Measurements from ENCODE around the gene NAV1.

Gene NAV1

DNA sequence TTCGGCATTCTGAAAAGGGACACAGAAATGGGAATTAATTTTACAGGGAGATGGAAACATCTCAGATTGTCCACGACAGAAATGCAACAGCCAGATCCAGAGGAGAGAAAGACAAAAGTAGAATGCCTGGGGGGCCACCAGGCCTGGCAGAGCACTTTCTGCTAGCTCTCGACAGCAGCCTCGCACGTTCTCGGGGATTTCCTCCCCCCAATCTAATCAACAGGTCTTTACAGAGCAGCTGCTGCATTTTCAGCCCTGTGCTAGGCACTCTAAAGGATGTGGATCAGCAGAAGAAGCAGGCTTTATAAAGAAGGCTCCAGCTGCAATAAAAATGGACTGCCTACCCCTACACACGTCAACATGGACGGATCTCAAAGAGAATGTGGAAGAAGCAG, 42.6 kb upstream of the NAV1 start:
- Histone ChIP-seq H3K9ac (ENCODE audit: low read length) (no peak overlapping the region), H4K91ac (ENCODE audit: low read depth, low read length) (peak overlapping the region; percentile 29), H3K4me1 (ENCODE audit: control insufficient read depth in 1 of 2, insufficient read depth in 2 of 2, low read length in 2 of 2) (peaks cover 47 to 58% of the 10 kb centered on the region in 2 experiments), H3K18ac (ENCODE audit: low read length) (no peak overlapping the region), H2AK5ac (ENCODE audit: low read length) (no peak overlapping the region), H3K79me1 (ENCODE audit: low read length) (peaks cover 41% of the 10 kb centered on the region), H3K9me3 (ENCODE audit: insufficient read depth, low read depth, low read length) (peaks cover 9% of the 10 kb centered on the region), H2BK12ac (ENCODE audit: low read length) (no peak overlapping the region), H3K4me2 (ENCODE audit: low read length) (no peak overlapping the region), H2BK120ac (ENCODE audit: insufficient read depth, low read length, poor library complexity) (peak overlapping the region; percentile 28), H3K79me2 (ENCODE audit: control insufficient read depth, insufficient read depth, low read length, poor library complexity) (peaks cover 25% of the 10 kb centered on the region), H3K27ac (ENCODE audit: low read depth, low read length) (peak overlapping the region; percentile 25), H4K12ac (ENCODE audit: low read depth, low read length) (no peak overlapping the region), H3K4me3 (ENCODE audit: low read depth, low read length) (no peak overlapping the region), H3K14ac (ENCODE audit: low read length) (no peak overlapping the region), H4K8ac (ENCODE audit: low read depth, low read length) (no peak overlapping the region), H3K4ac (ENCODE audit: low read depth, low read length) (no peak overlapping the region), H3K27me3 (ENCODE audit: insufficient read depth, low read length) (no peaks in the 10 kb centered on the region), H2BK5ac (ENCODE audit: low read depth, low read length, poor library complexity) (peak overlapping the region; percentile 10), H3K36me3 (ENCODE audit: control insufficient read depth in 1 of 2, insufficient read depth in 2 of 2, low read length in 2 of 2) (peaks cover 54 to 67% of the 10 kb centered on the region in 2 experiments), H2AFZ (ENCODE audit: insufficient read depth, low read length, poor library complexity) (no peak overlapping the region), H3K23ac (ENCODE audit: low read length) (no peak overlapping the region)
- no peak for DNase-seq
- WGBS (ENCODE audit: extremely low coverage, insufficient coverage, insufficient read length), result no CpG with 5 or more reads among the region's 8 CpGs

DNA sequence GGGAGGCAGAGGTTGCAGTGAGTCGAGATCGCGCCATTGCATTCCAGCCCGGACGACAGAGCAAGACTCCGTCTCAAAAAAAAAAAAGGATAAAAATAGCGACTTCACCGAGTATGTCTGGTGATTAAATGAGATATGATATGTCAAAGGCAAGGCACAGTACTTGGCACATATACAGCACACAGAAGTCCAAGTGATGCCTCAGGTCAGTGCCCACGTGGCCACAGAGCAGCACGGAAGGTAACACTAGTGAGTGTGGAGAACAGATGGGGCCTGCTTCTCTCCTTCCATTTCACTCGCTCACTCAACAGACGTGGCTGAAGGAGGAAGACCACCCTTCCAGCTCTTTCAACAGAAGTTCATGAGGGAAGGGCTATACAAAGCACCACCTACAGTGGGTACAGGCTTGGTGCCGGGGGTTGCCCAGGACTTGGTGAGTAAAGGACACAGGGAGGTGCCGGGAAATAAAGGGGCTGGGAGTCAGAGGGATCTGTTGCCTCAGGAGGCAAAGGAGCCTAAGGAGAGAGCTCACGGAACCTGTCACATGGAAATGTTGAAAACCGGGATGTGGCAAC, 40.9 kb upstream of the NAV1 start:
- WGBS (ENCODE audit: extremely low coverage, insufficient coverage, insufficient read length), result no CpG with 5 or more reads among the region's 16 CpGs
- H3K79me2 ChIP-seq (ENCODE audit: control insufficient read depth, insufficient read depth, low read length, poor library complexity), result peaks cover 34% of the 10 kb centered on the region
- H3K4me1 ChIP-seq (ENCODE audit: control insufficient read depth in 1 of 2, insufficient read depth in 2 of 2, low read length in 2 of 2), result peaks cover 50 to 56% of the 10 kb centered on the region in 2 experiments
- H3K23ac ChIP-seq (ENCODE audit: low read length), result no peak overlapping the region
- H3K9ac ChIP-seq (ENCODE audit: low read length), result no peak overlapping the region
- peak overlapping the region; percentile 23 for H3K4ac ChIP-seq (ENCODE audit: low read depth, low read length)
- no peaks in the 10 kb centered on the region for H3K27me3 ChIP-seq (ENCODE audit: insufficient read depth, low read length)
- no peak overlapping the region for H2BK5ac ChIP-seq (ENCODE audit: low read depth, low read length, poor library complexity)
- peaks cover 46 to 58% of the 10 kb centered on the region in 2 experiments for H3K36me3 ChIP-seq (ENCODE audit: control insufficient read depth in 1 of 2, insufficient read depth in 2 of 2, low read length in 2 of 2)
- H3K18ac ChIP-seq (ENCODE audit: low read length), result no peak overlapping the region
- H4K12ac ChIP-seq (ENCODE audit: low read depth, low read length), result no peak overlapping the region
- H2AK5ac ChIP-seq (ENCODE audit: low read length), result peak overlapping the region; percentile 42
- H3K4me2 ChIP-seq (ENCODE audit: low read length), result no peak overlapping the region
- peak overlapping the region; percentile 29 for H2BK120ac ChIP-seq (ENCODE audit: insufficient read depth, low read length, poor library complexity)
- H4K91ac ChIP-seq (ENCODE audit: low read depth, low read length), result peak overlapping the region; percentile 29
- H2BK12ac ChIP-seq (ENCODE audit: low read length), result peak overlapping the region; percentile 29
- H3K9me3 ChIP-seq (ENCODE audit: insufficient read depth, low read depth, low read length), result peaks cover 6% of the 10 kb centered on the region
- H3K79me1 ChIP-seq (ENCODE audit: low read length), result peaks cover 50% of the 10 kb centered on the region
- peak overlapping the region; percentile 9 for H3K14ac ChIP-seq (ENCODE audit: low read length)
- no peak overlapping the region for H3K27ac ChIP-seq (ENCODE audit: low read depth, low read length)
- no peak for DNase-seq
- H2AFZ ChIP-seq (ENCODE audit: insufficient read depth, low read length, poor library complexity), result no peak overlapping the region
- no peak overlapping the region for H4K8ac ChIP-seq (ENCODE audit: low read depth, low read length)
- H3K4me3 ChIP-seq (ENCODE audit: low read depth, low read length), result no peak overlapping the region

DNA sequence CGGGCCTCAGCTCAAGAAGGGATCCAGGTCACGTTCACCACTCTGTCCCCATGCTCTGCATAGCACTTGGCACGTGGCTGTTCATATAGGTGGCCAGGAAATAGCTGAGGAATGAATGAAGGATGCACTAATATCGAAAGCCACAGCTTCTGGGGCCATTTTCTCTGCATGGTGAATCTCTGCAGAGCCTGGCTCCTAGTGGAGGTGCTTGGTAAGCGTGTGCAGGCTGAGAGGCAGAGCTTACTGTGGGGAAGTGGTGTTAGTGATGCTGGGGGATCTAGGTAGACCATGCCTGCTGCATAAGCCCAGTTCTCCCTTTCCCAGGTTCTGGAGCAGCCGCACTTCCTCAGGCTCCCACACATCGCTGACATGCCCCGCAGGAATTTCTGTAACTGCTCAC, 40.3 kb upstream of the NAV1 start:
- Histone ChIP-seq H4K12ac (ENCODE audit: low read depth, low read length) (no peak overlapping the region), H4K91ac (ENCODE audit: low read depth, low read length) (peak overlapping the region; percentile 57), H3K79me1 (ENCODE audit: low read length) (peaks cover 51% of the 10 kb centered on the region), H4K8ac (ENCODE audit: low read depth, low read length) (no peak overlapping the region), H3K27ac (ENCODE audit: low read depth, low read length) (no peak overlapping the region), H3K23ac (ENCODE audit: low read length) (no peak overlapping the region), H2BK5ac (ENCODE audit: low read depth, low read length, poor library complexity) (no peak overlapping the region), H2AK5ac (ENCODE audit: low read length) (no peak overlapping the region), H3K14ac (ENCODE audit: low read length) (peak overlapping the region; percentile 9), H3K79me2 (ENCODE audit: control insufficient read depth, insufficient read depth, low read length, poor library complexity) (peaks cover 34% of the 10 kb centered on the region), H3K4me3 (ENCODE audit: low read depth, low read length) (no peak overlapping the region), H3K18ac (ENCODE audit: low read length) (no peak overlapping the region), H3K36me3 (ENCODE audit: control insufficient read depth in 1 of 2, insufficient read depth in 2 of 2, low read length in 2 of 2) (peaks cover 42 to 53% of the 10 kb centered on the region in 2 experiments), H3K9me3 (ENCODE audit: insufficient read depth, low read depth, low read length) (peaks cover 3% of the 10 kb centered on the region), H3K4ac (ENCODE audit: low read depth, low read length) (peak overlapping the region; percentile 23), H2BK120ac (ENCODE audit: insufficient read depth, low read length, poor library complexity) (no peak overlapping the region), H3K27me3 (ENCODE audit: insufficient read depth, low read length) (no peaks in the 10 kb centered on the region), H3K4me2 (ENCODE audit: low read length) (no peak overlapping the region), H2BK12ac (ENCODE audit: low read length) (no peak overlapping the region), H3K9ac (ENCODE audit: low read length) (no peak overlapping the region), H2AFZ (ENCODE audit: insufficient read depth, low read length, poor library complexity) (no peak overlapping the region), H3K4me1 (ENCODE audit: control insufficient read depth in 1 of 2, insufficient read depth in 2 of 2, low read length in 2 of 2) (peaks cover 49 to 53% of the 10 kb centered on the region in 2 experiments)
- no CpG with 5 or more reads among the region's 8 CpGs for WGBS (ENCODE audit: extremely low coverage, insufficient coverage, insufficient read length)
- DNase-seq, result no peak

DNA sequence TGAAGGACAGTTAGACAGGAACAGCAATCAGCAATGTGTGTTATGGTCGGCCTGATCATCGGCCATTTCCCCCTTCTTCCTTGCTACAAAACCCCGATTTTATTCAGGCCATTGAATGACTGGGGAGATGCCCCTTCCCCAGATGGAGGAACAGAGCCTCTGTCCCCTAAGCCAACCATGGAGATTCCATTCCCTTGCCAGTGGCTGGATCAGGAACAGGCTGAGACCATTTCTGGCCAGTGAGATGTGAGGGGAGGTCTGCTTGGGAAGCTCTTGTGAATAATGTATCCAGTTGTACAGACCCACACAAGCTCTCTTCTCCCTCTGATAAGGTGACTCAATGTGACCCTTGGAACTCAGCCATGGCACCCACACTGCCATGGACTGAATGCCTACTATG, 39.7 kb upstream of the NAV1 start:
- Histone ChIP-seq H3K23ac (ENCODE audit: low read length) (no peak overlapping the region), H4K8ac (ENCODE audit: low read depth, low read length) (no peak overlapping the region), H3K4me3 (ENCODE audit: low read depth, low read length) (no peak overlapping the region), H3K36me3 (ENCODE audit: control insufficient read depth in 1 of 2, insufficient read depth in 2 of 2, low read length in 2 of 2) (peaks cover 37 to 47% of the 10 kb centered on the region in 2 experiments), H3K27me3 (ENCODE audit: insufficient read depth, low read length) (no peaks in the 10 kb centered on the region), H2BK12ac (ENCODE audit: low read length) (peak overlapping the region; percentile 39), H3K79me2 (ENCODE audit: control insufficient read depth, insufficient read depth, low read length, poor library complexity) (peaks cover 34% of the 10 kb centered on the region), H3K9ac (ENCODE audit: low read length) (no peak overlapping the region), H2BK5ac (ENCODE audit: low read depth, low read length, poor library complexity) (no peak overlapping the region), H3K4ac (ENCODE audit: low read depth, low read length) (peak overlapping the region; percentile 23), H3K4me1 (ENCODE audit: control insufficient read depth in 1 of 2, insufficient read depth in 2 of 2, low read length in 2 of 2) (peaks cover 44 to 48% of the 10 kb centered on the region in 2 experiments), H3K9me3 (ENCODE audit: insufficient read depth, low read depth, low read length) (peaks cover 2% of the 10 kb centered on the region), H2AFZ (ENCODE audit: insufficient read depth, low read length, poor library complexity) (peak overlapping the region; percentile 26), H4K12ac (ENCODE audit: low read depth, low read length) (no peak overlapping the region), H3K18ac (ENCODE audit: low read length) (peak overlapping the region; percentile 41), H3K14ac (ENCODE audit: low read length) (peak overlapping the region; percentile 26), H2AK5ac (ENCODE audit: low read length) (peak overlapping the region; percentile 27), H2BK120ac (ENCODE audit: insufficient read depth, low read length, poor library complexity) (peak overlapping the region; percentile 29), H3K4me2 (ENCODE audit: low read length) (no peak overlapping the region), H3K79me1 (ENCODE audit: low read length) (peaks cover 51% of the 10 kb centered on the region), H4K91ac (ENCODE audit: low read depth, low read length) (peak overlapping the region; percentile 57), H3K27ac (ENCODE audit: low read depth, low read length) (no peak overlapping the region)
- no CpG with 5 or more reads among the region's 3 CpGs for WGBS (ENCODE audit: extremely low coverage, insufficient coverage, insufficient read length)
- no peak for DNase-seq
